PFSK-1 (cell line): ENCODE measurements around the gene SMCO4.

Experiments
- FOXP2 ChIP-seq: optimal IDR thresholded peaks from 2 replicates; pipeline ENCODE3; 2011; ENCODE audit warnings: borderline replicate concordance, control low read depth, inconsistent platforms; ENCODE audit not compliant: insufficient read depth; ENCODE audit errors: extremely low read length, extremely low read depth
- POLR2AphosphoS5 ChIP-seq: IDR thresholded peaks from 2 replicates; pipeline ENCODE4 v1.6.1; 2012; ENCODE audit warnings: low read depth, mild to moderate bottlenecking, control low read depth, low read length, moderate library complexity
- REST ChIP-seq, 2 experiments: IDR thresholded peaks; 2 replicates each; pipeline versions ENCODE4 v1.6.1 to v1.8.0; 2011 to 2012; ENCODE audit warnings: low read depth in 2 of 2, low read length in 2 of 2, control low read depth in 1 of 2, inconsistent platforms in 1 of 2, mild to moderate bottlenecking in 1 of 2, moderate library complexity in 1 of 2; ENCODE audit not compliant: insufficient read depth in 1 of 2
- SIN3A ChIP-seq: IDR thresholded peaks from 2 replicates; pipeline ENCODE4 v1.6.1; 2012; ENCODE audit warnings: mild to moderate bottlenecking, low read length, moderate library complexity, borderline replicate concordance; ENCODE audit not compliant: insufficient read depth
- TAF1 ChIP-seq: IDR thresholded peaks from 2 replicates; pipeline ENCODE4 v1.6.1; 2012; ENCODE audit warnings: low read length, control low read depth, borderline replicate concordance; ENCODE audit not compliant: insufficient read depth

The SMCO4 gene

GRCh38 chr11:93484716-93485115 lies 58.5 kb downstream of the SMCO4 start:
- TF ChIP-seq REST (IDR thresholded peaks at IDR 0.05; ENCODE audit: insufficient read depth in 1 of 2, low read depth in 2 of 2, low read length in 2 of 2) (no peak), POLR2AphosphoS5 (no peak), TAF1 (no peak), FOXP2 (no peak), SIN3A (no peak)

GRCh38 chr11:93482556-93482955 lies 60.6 kb downstream of the SMCO4 start:
- TF ChIP-seq SIN3A: no peak
- no peak for TF ChIP-seq TAF1
- no peak for TF ChIP-seq REST (IDR thresholded peaks at IDR 0.05; ENCODE audit: insufficient read depth in 1 of 2, low read depth in 2 of 2, low read length in 2 of 2)
- no peak for TF ChIP-seq POLR2AphosphoS5
- TF ChIP-seq FOXP2: no peak

GRCh38 chr11:93481696-93482095 lies 61.5 kb downstream of the SMCO4 start:
- TF ChIP-seq POLR2AphosphoS5: no peak
- no peak for TF ChIP-seq SIN3A
- no peak for TF ChIP-seq REST (IDR thresholded peaks at IDR 0.05; ENCODE audit: insufficient read depth in 1 of 2, low read depth in 2 of 2, low read length in 2 of 2)
- TF ChIP-seq FOXP2: no peak

GRCh38 chr11:93481279-93481678 lies 61.9 kb downstream of the SMCO4 start:
- no peak for TF ChIP-seq TAF1
- TF ChIP-seq POLR2AphosphoS5: no peak
- TF ChIP-seq FOXP2: no peak
- TF ChIP-seq SIN3A: no peak
- no peak for TF ChIP-seq REST (IDR thresholded peaks at IDR 0.05; ENCODE audit: insufficient read depth in 1 of 2, low read depth in 2 of 2, low read length in 2 of 2)

- TF ChIP-seq TAF1 (no peak), SIN3A (no peak)
Observed at GRCh38 chr11:93480756-93481155, 62.4 kb downstream of the SMCO4 start.
